HepG2 (cell line): Measurements from ENCODE around the gene TBCD. TPM values are rescaled to one million over a fixed set of nuclear protein-coding genes. Genes with fewer than 3 reads are reported as not detected.

Experiments used
- ATAC-seq: fragments of 200-7000 bp; cut with Tn5 transposase; 3 replicates; pipeline ENCODE4 v1.9.1; 2020; ENCODE audit warnings: mild to moderate bottlenecking, moderate library complexity
- BruUV-seq: library from RNA; stranded (reverse); fragments of 400-500 nt; replicated peaks from 2 replicates; lab custom pipeline; 2021; lab: Mats Ljungman, UMichigan
- CTCF ChIA-PET: fragments of 300-600 bp; formaldehyde crosslinking; extraction: SDS; loops from one replicate; lab custom pipeline; 2021; ENCODE audit warnings: low total read pairs, inconsistent platforms, low intra/inter-chr PET ratio; lab: Yijun Ruan, JAX
- POLR2A ChIA-PET: fragments of 350-600 bp; sonication (Branson Sonifier 250); formaldehyde crosslinking; loops from one replicate; lab custom pipeline; 2020; ENCODE audit warnings: antibody characterized with exemption, inconsistent platforms; lab: Yijun Ruan, JAX
- DNase-seq: peaks from one replicate; pipeline ENCODE4 v3.0.0-alpha.2; 2015; ENCODE audit warnings: low spot score
- FAIRE-seq: peaks from 3 replicates; lab custom pipeline; 2011; peaks lifted over from hg19 to GRCh38; lab: Jason Lieb, UNC
- H2AFZ ChIP-seq: one replicate; pipeline ENCODE4 v1.6.1; 2011; ENCODE audit warnings: low read length, inconsistent platforms
- H3K27ac ChIP-seq: fragments of 300-600 bp; 3 replicates; pipeline ENCODE4 v1.8.0; 2011; ENCODE audit warnings: mixed run types, mild to moderate bottlenecking, mixed read lengths, low read length, inconsistent platforms; ENCODE audit not compliant: insufficient read depth; ENCODE audit errors: extremely low read length
- H3K27me3 ChIP-seq, 2 experiments: fragments of 200-600 bp in 1 of 2; 2 replicates in 1 of 2; 3 replicates in 1 of 2; pipeline versions ENCODE4 v1.6.0 to v1.8.0; 2011; ENCODE audit warnings: low read length in 2 of 2, mild to moderate bottlenecking in 2 of 2, moderate library complexity in 2 of 2, inconsistent platforms in 1 of 2; ENCODE audit not compliant: insufficient read depth in 2 of 2, control insufficient read depth in 1 of 2
- H3K36me3 ChIP-seq, 2 experiments: fragments of 200-600 bp in 1 of 2; replicated peaks in 1 of 2; 2 replicates in 1 of 2; 3 replicates in 1 of 2; pipeline versions ENCODE4 v1.5.1 to v1.8.0; 2011; ENCODE audit warnings: low read length in 2 of 2, inconsistent platforms in 1 of 2; ENCODE audit not compliant: insufficient read depth in 2 of 2, control insufficient read depth in 1 of 2
- H3K4me1 ChIP-seq: 2 replicates; pipeline ENCODE4 v1.5.1; 2012; ENCODE audit warnings: low read length, inconsistent platforms; ENCODE audit not compliant: insufficient read depth
- H3K4me2 ChIP-seq: 2 replicates; pipeline ENCODE4 v1.6.0; 2011; ENCODE audit warnings: low read depth, low read length, inconsistent platforms
- H3K4me3 ChIP-seq, 3 experiments: fragments of 200-600 bp in 1 of 3; sonication (generic), shearing (Covaris generic) in 1 of 3; replicated peaks in 1 of 3; 2 replicates each; pipeline ENCODE4 v1.5.1; 2011 to 2016; ENCODE audit warnings: low read length in 3 of 3, inconsistent platforms in 2 of 3, low read depth in 2 of 3, mild to moderate bottlenecking in 2 of 3, control low read depth in 1 of 3, mixed read lengths in 1 of 3; ENCODE audit not compliant: insufficient read depth in 1 of 3
- H3K79me2 ChIP-seq: one replicate; pipeline ENCODE4 v1.6.1; 2011; ENCODE audit warnings: low read length, inconsistent platforms; ENCODE audit not compliant: insufficient read depth
- H3K9ac ChIP-seq: 2 replicates; pipeline ENCODE4 v1.6.0; 2011; ENCODE audit warnings: mild to moderate bottlenecking, low read depth, low read length, inconsistent platforms; ENCODE audit not compliant: insufficient read depth
- H3K9me3 ChIP-seq: 2 replicates; pipeline ENCODE4 v1.5.1; 2012; ENCODE audit warnings: mild to moderate bottlenecking, low read length
- H4K20me1 ChIP-seq: 2 replicates; pipeline ENCODE4 v1.6.0; 2011; ENCODE audit warnings: inconsistent platforms, mild to moderate bottlenecking, low read length, moderate library complexity; ENCODE audit not compliant: insufficient read depth
- DPF2 ChIP-seq: sonication (generic); formaldehyde crosslinking; IDR thresholded peaks from 2 replicates; pipeline ENCODE4 v1.4.0; 2020; ENCODE audit warnings: mild to moderate bottlenecking, low read depth, missing genetic modification reagents, borderline replicate concordance
- FOXM1 ChIP-seq: sonication (generic); formaldehyde crosslinking; IDR thresholded peaks from 2 replicates; pipeline ENCODE4 v1.5.0; 2020; ENCODE audit warnings: missing genetic modification reagents
- HNF1B ChIP-seq: sonication (generic); formaldehyde crosslinking; IDR thresholded peaks from 2 replicates; pipeline ENCODE4 v1.5.1; 2020; ENCODE audit warnings: mild to moderate bottlenecking, moderate library complexity, missing genetic modification reagents
- IKZF1 ChIP-seq: fragments of 450-650 bp; IDR thresholded peaks from 2 replicates; pipeline ENCODE4 v1.7.1; 2016
- NFATC3 ChIP-seq: sonication (generic); formaldehyde crosslinking; IDR thresholded peaks from 2 replicates; pipeline ENCODE4 v1.5.1; 2020; ENCODE audit warnings: mild to moderate bottlenecking, missing genetic modification reagents
- PHF20 ChIP-seq: sonication (generic); formaldehyde crosslinking; IDR thresholded peaks from 2 replicates; pipeline ENCODE4 v1.5.0; 2020; ENCODE audit warnings: mild to moderate bottlenecking, missing genetic modification reagents
- RORA ChIP-seq: sonication (generic); formaldehyde crosslinking; IDR thresholded peaks from 2 replicates; pipeline ENCODE4 v1.5.0; 2020; ENCODE audit warnings: mild to moderate bottlenecking, missing genetic modification reagents, moderate library complexity
- ZBTB7B ChIP-seq: sonication (generic); formaldehyde crosslinking; IDR thresholded peaks from 2 replicates; pipeline ENCODE4 v1.4.0; 2020; ENCODE audit warnings: missing genetic modification reagents
- ZNF331 ChIP-seq: sonication (generic); formaldehyde crosslinking; IDR thresholded peaks from 2 replicates; pipeline ENCODE4 v1.4.0; 2020; ENCODE audit warnings: missing genetic modification reagents
- ZNF44 ChIP-seq: sonication (generic); formaldehyde crosslinking; IDR thresholded peaks from 2 replicates; pipeline ENCODE4 v1.5.1; 2020; ENCODE audit warnings: mild to moderate bottlenecking, missing genetic modification reagents
- ZNF552 ChIP-seq: sonication (generic); formaldehyde crosslinking; IDR thresholded peaks from 2 replicates; pipeline ENCODE4 v1.9.0; 2022; ENCODE audit warnings: missing genetic modification reagents, mild to moderate bottlenecking, borderline replicate concordance
- ZNF580 ChIP-seq: IDR thresholded peaks from 2 replicates; pipeline ENCODE4 v1.6.1; 2016; ENCODE audit warnings: low read depth, borderline replicate concordance
- ZNF644 ChIP-seq: IDR thresholded peaks from 2 replicates; pipeline ENCODE4 v1.6.1; 2016; ENCODE audit warnings: low read depth
- ZNF691 ChIP-seq: sonication (generic); formaldehyde crosslinking; IDR thresholded peaks from 2 replicates; pipeline ENCODE4 v1.4.0; 2020; ENCODE audit warnings: missing genetic modification reagents, low read depth, mild to moderate bottlenecking, borderline replicate concordance
- ZNF788 ChIP-seq: sonication (generic); formaldehyde crosslinking; IDR thresholded peaks from 2 replicates; pipeline ENCODE4 v1.5.0; 2020; ENCODE audit warnings: mild to moderate bottlenecking, missing genetic modification reagents, borderline replicate concordance
- WGBS: methylation state at CpG from one replicate; pipeline ENCODE4 v1.1.6; 2017; ENCODE audit warnings: low lambda C conversion rate; 5-methylcytosine and 5-hydroxymethylcytosine counted together
- in situ Hi-C: cut with HindIII; loops from 2 replicates; pipeline ENCODE4 v1.10.0; 2017; ENCODE audit warnings: low pct_unique_long_range_greater_than_20kb; ENCODE audit not compliant: extremely low pct_ligation_motif_present
- intact Hi-C: fragments of 100-400 bp; cut with micrococcal nuclease; formaldehyde crosslinking; loops from one replicate; pipeline ENCODE4 v1.10.0; 2022; ENCODE audit not compliant: unreplicated experiment
- polyA plus RNA-seq, 8 experiments: library from polyadenylated mRNA; depleted of rRNA in 3 of 8; stranded (reverse) in 7 of 8; unstranded in 1 of 8; fragments of >200 nt; fragmentation: Illumina TruSeq in 4 of 8; extraction: Trizol in 4 of 8; gene quantifications; 2 replicates each; pipeline versions ENCODE4 v1.2.1 to v1.2.3, GENCODE V29; 2011 to 2016; ENCODE audit warnings: low read depth in 4 of 8, missing spikeins in 1 of 8, mixed read lengths in 1 of 8; ENCODE audit not compliant: insufficient read depth in 1 of 8
- total RNA-seq, 5 experiments: library from RNA; depleted of rRNA; stranded (reverse); fragments of >200 nt; fragmentation: Illumina TruSeq; extraction: Trizol; gene quantifications; 2 replicates each; pipeline ENCODE4 v1.2.3, GENCODE V29; 2016; ENCODE audit warnings: low read depth in 1 of 5

TBCD gene
- total and polyA plus RNA-seq, 2 of the 13 experiments (the other 11 are each of a cell fraction or from before 2014, with no cell fraction given), result 33.9 to 54.8 TPM

GRCh38 chr17:82879241-82879640, 127.4 kb downstream of the TBCD start:
- Histone ChIP-seq H3K9ac (no peak overlapping the region), H3K4me2 (no peak overlapping the region), H4K20me1 (no peaks in the 10 kb centered on the region), H3K4me1 (peaks cover 57% of the 10 kb centered on the region), H3K9me3 (no peaks in the 10 kb centered on the region), H3K36me3 (no peaks in the 10 kb centered on the region; a peak in 1 of 5 replicates), H2AFZ (no peak overlapping the region), H3K79me2 (peaks cover 3% of the 10 kb centered on the region), H3K27ac (no peak overlapping the region)
- 98% methylated on average over 14 of the region's 15 CpGs for whole genome bisulfite sequencing
- intact Hi-C loops, result loop anchor here (5.0 kb wide), 1 partner anchor 38 kb away; no protein-coding TSS in a partner anchor
- FAIRE-seq (no peak), ATAC-seq (no peak)
- ChIA-PET POLR2A (no interaction called here), CTCF (no interaction called here)
- BruUV-seq, result no TSS peak
- TF ChIP-seq ZBTB7B (CRISPR knock-in tag), result no peak
- TF ChIP-seq ZNF44 (CRISPR knock-in tag), result no peak
- TF ChIP-seq ZNF691 (CRISPR knock-in tag), result no peak
- TF ChIP-seq IKZF1, result no peak
- no peak for TF ChIP-seq ZNF552 (CRISPR knock-in tag)
- no peak for TF ChIP-seq DPF2
- no peak for TF ChIP-seq NFATC3 (CRISPR knock-in tag)
- TF ChIP-seq, all 625 proteins: peak for 0
- in situ Hi-C loops, result no loop called here
- Histone ChIP-seq H3K4me3 (no peak overlapping the region), H3K27me3 (no peaks in the 10 kb centered on the region)
- no peak for DNase-seq

- DNase-seq, result no peak
- H3K9ac ChIP-seq, result no peak overlapping the region
- no peaks in the 10 kb centered on the region; a peak in 1 of 5 replicates for H3K36me3 ChIP-seq
- FAIRE-seq, result no peak
- BruUV-seq, result no TSS peak
- 92% methylated on average over 22 of the region's 25 CpGs for WGBS
- intact Hi-C loops, result no loop called here
- H3K4me3 ChIP-seq, result no peak overlapping the region
- ChIA-PET POLR2A (interaction anchor here (1.6 kb wide), 1 partner anchor 9 kb away, joined by 6 read pairs; no protein-coding TSS in a partner anchor), CTCF (no interaction called here)
- peak overlapping the region; percentile 55 for H3K27ac ChIP-seq
- in situ Hi-C loops, result no loop called here
- H3K9me3 ChIP-seq, result no peaks in the 10 kb centered on the region
- H3K4me1 ChIP-seq, result peaks cover 47% of the 10 kb centered on the region
- no peak overlapping the region for H3K4me2 ChIP-seq
- no peak overlapping the region for H2AFZ ChIP-seq
- H3K27me3 ChIP-seq, result no peaks in the 10 kb centered on the region
- no peak for ATAC-seq
- peaks cover 3% of the 10 kb centered on the region for H3K79me2 ChIP-seq
- H4K20me1 ChIP-seq, result no peaks in the 10 kb centered on the region
- TF ChIP-seq ZNF331 (CRISPR knock-in tag), result no peak
- no peak for TF ChIP-seq RORA (CRISPR knock-in tag)
- 0 out of 2 replicates have a peak, but pooled peaks have one; percentile 20 for TF ChIP-seq FOXM1 (CRISPR knock-in tag)
- no peak for TF ChIP-seq ZNF644 (CRISPR knock-in tag)
- TF ChIP-seq ZNF788 (CRISPR knock-in tag), result no peak
- 0 out of 2 replicates have a peak, but pooled peaks have one; percentile 24 for TF ChIP-seq HNF1B (CRISPR knock-in tag)
- no peak for TF ChIP-seq PHF20 (CRISPR knock-in tag)
- TF ChIP-seq ZNF580 (CRISPR knock-in tag), result no peak
These were observed 128.9 kb downstream of the TBCD start for GRCh38 chr17:82880620-82881323.
